Liver (tissue), 3 donors: Measurements from ENCODE around the gene MT1E.

ENCODE experiments used
- CTCF ChIP-seq: fragments of 150-350 bp; IDR thresholded peaks from 2 replicates; pipeline ENCODE4 v1.5.1; 2017; ENCODE audit warnings: improper control_type of control experiment, low read depth, low read length; ENCODE audit not compliant: missing input control
- EGR1 ChIP-seq, 2 donors: IDR thresholded peaks; 2 replicates each; pipeline ENCODE4 v1.6.1; 2016 to 2018; ENCODE audit warnings: antibody characterized with exemption in 2 of 2, low read depth in 2 of 2
- GABPA ChIP-seq, 2 donors: IDR thresholded peaks in 1 of 2; conservative IDR thresholded peaks in 1 of 2; 2 replicates each; pipeline ENCODE4 v1.6.1; 2016; ENCODE audit warnings: antibody characterized with exemption in 2 of 2, mild to moderate bottlenecking in 1 of 2, moderate library complexity in 1 of 2
- JUND ChIP-seq, 2 donors: IDR thresholded peaks; 2 replicates each; pipeline ENCODE4 v1.6.1; 2016; ENCODE audit warnings: antibody characterized with exemption in 2 of 2
- MAX ChIP-seq: IDR thresholded peaks from 2 replicates; pipeline ENCODE4 v1.6.1; 2016; ENCODE audit warnings: antibody characterized with exemption
- RAD21 ChIP-seq, 2 donors: IDR thresholded peaks; 2 replicates each; pipeline ENCODE4 v1.6.1; 2016; ENCODE audit warnings: antibody characterized with exemption in 2 of 2, mild to moderate bottlenecking in 2 of 2
- REST ChIP-seq: IDR thresholded peaks from 2 replicates; pipeline ENCODE4 v1.6.1; 2016; ENCODE audit warnings: antibody characterized with exemption, mild to moderate bottlenecking
- SP1 ChIP-seq: IDR thresholded peaks from 2 replicates; pipeline ENCODE4 v1.6.1; 2018; ENCODE audit warnings: antibody characterized with exemption, mild to moderate bottlenecking
- YY1 ChIP-seq: IDR thresholded peaks from 2 replicates; pipeline ENCODE4 v1.6.1; 2016; ENCODE audit warnings: antibody characterized with exemption, mild to moderate bottlenecking
- donor health status: healthy.
- donor health status: healthy.

GRCh38 chr16:56613706-56614105, 11.9 kb upstream of the MT1E start:
- TF ChIP-seq REST (no peak), CTCF (no peak), MAX (no peak), EGR1 (IDR thresholded peaks at IDR 0.05; ENCODE audit: low read depth in 2 of 2) (no peak), JUND (IDR thresholded peaks at IDR 0.05) (no peak), RAD21 (IDR thresholded peaks at IDR 0.05) (no peak), SP1 (no peak), GABPA (IDR thresholded peaks at IDR 0.05 in 1 of 2, conservative IDR thresholded peaks at IDR 0.05 in 1 of 2) (no peak), YY1 (no peak)
